Astrocyte of the hippocampus (primary cell): ENCODE measurements around the gene DHX36.

Source experiments
- DNase-seq: peaks from one replicate; pipeline ENCODE4 v3.0.0; 2011; ENCODE audit warnings: low read depth, low spot score

Gene DHX36

DNA sequence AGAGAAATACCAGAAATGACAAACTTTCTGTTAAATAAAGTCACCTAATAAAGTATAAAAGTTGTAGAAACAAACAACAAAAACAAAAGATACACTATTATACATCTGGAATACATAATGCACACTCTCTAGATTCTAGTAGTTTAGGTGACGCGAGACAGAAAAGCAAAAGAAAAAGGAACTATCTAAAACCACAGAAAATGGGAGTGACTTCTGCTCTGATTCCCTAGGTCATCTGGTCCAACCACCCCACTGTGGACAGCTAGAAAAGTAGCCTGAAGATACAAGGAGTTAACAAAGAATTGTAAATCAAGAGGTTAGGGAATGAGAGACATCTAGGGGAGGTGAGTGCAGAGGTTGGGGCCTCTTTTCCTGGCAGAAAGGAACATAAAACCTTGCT is 39.1 kb downstream of the DHX36 start:
- DNase-seq = no peak

DNA sequence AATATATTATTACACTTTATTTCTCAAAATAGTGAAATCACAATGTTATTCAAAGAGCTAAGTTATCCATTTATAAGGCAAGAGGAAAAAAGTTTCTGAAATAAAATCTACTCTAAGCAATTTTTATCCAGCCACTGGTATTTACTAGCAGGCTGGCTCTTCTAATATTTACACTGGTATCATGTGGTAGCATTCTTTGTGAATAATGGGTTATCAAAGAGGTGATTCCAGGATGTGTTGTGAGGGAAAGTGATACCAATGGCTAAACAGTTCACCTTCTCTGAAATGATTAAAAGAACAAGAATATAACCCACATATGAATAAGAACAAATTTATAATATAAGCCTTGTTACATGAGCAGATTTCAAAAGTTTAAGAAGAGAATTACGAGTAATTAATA is 44.1 kb downstream of the DHX36 start:
- no peak for DNase-seq

DNA sequence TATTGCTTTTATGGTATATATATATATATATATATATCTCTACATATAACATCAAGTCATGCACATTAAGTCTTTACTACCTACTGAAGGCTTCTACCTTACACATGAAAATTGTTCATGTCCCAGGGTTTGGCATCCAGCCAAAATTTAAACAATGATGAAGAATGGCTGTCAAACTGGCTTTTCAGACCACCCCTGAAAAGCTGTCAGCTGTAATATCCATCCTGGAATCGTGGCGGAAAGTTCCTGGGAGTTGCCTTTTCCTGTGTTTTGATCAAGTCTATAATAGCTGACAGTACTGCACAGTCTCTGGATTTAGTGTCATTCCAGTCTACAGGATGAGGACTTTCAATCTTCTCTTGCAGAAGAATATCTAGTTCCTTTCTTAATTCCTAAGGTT is 48.3 kb downstream of the DHX36 start:
- DNase-seq = no peak

DNA sequence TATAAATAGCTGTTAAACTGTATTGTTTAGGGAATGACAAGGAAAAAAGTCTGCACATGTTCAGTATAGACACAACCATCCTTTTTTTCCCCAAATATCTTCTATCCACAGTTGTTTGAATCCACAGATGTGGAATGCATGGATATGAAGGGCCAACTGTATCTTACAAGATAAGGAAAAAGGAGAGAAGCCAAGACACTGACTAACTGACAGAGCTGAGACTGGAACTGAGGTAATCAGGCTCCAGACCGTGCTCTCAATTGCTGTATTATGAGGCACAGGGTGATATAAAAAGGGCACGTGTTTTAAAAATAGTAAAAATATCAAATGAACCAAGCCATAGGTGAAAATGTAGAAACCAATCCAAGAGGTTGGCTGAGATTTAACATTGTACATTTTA is 49.0 kb downstream of the DHX36 start:
- DNase-seq = no peak

DNA sequence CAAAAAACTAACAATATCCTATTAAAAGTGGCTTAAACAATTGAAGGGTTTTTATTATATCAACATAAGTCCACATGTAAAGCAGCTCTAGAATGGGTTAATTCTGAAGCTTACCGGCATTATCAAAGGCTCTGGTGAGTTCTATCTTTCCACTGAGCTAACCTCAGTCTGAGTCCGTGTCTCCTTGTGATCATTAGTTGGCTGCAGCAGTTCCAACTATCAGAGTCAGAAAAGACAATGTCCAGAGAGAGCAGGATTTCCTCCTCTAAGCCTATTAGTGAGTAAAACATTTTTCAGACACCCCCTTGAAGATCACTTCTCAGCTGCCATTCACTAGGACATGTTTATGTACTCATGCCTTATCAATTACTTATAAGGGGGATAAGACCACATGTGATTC is 49.9 kb downstream of the DHX36 start:
- DNase-seq = no peak

DNA sequence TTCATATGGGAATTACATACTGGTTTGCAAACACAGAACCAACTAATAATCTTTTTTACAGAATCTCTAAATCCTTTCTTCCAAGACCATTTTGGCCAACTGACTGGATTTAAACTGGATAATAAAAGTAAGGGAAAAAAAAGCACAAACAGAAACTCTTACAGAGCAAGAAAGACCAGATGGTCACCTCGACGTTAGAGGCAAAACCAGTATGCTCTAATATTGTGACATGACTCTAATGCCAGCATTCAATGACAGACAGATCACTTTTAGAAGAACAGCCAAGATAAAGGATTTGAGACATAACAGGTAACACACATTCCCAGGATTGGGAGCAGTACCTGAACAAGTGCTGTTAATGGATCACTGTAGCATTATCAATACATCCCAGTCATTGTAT is 50.9 kb downstream of the DHX36 start:
- no peak for DNase-seq

DNA sequence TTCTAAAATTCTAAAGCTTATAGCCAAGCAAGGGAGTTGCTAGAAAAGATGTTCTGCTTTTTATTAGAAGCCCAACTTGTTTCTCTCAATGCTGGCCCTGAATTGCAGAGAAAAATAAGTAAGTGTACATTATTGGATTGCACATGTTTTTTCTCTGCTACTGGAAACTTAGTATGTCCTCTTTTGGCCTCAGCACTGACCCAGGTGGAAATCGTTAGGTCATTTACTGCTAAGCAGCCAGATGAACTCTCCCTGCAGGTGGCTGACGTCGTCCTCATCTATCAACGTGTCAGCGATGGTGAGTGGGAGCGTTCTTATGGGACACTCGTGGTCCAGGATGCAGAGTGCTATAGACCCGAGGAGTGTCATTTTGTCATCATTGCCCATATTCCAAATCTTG is 69.8 kb downstream of the DHX36 start:
- no peak for DNase-seq

DNA sequence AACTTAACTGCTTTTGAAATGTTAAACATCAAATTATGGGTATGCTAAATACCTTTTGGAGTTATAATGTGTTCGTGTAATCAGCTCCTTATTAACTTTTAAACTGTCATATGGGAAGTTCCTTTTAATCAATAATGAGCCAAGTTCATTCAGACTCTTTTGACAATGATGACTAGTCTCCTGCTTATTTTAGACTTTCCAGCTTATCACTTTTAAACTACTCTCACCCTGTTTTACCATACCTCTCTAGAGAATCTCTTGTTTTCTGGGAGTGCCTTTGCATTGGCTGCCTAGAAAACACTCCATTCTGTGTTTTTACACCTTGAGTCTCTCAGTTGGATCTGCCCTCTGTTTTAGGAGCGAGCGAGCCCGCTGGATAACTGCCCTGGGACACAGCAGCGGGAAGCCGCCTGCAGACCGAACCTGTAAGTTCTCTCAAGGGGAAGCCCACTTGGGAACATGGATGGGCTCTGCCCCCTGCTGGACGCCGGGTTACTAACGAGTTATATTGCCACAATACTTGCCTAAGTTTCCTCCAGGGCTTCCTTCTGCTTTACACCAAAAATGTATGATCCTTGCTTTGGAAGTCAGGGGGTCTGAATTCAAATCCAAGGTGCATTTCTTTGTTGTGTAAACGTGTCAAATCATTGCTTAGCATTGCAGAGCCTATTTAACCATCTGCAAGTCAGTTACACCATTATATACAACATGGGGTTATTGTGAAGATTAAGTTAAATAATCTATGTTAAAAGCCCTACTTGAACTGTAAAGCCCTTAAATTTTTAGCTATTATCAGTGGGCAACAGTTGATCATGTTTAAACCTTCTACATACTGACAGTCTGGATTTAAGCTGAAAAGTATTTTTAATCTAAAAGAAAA is 71.3 kb downstream of the DHX36 start:
- DNase-seq = peak; percentile 95

DNA sequence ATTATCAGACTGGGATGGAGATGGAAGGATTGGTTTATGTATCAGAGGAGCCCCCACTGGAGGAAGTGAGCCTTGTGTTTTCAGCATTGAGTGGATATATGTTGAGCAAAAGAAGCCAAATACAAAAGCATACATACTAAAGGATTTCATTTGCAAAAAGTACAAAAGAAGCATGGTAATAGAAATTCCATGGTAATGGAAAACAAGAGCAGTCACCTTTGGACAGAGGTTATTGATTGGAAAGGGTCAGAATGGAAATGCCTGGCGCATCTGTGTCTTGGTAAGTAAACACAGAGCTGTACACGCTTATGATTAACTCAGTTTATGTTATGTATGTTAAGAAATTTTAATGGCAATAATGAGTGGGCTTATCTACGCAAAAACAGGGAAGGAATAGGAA is 72.7 kb downstream of the DHX36 start:
- no peak for DNase-seq

DNA sequence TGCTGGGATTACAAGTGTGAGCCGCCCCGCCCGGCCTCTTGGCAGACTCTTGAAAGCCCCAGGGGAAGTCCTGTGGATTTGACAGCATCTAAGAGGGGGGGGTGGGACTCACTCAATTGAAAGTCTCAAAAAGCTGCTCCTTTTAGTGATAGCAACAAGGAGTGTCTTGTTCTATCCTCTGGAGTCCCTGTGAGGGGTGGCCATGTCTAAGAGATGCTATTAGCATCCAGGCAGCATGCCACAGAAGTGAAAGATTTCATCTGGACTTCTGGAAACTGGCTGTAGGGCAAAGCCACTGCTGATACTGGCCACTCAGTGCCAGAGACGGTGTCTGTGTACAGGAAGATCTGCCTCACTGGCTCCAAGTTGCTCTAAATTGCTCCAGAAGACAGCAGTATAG is 74.0 kb downstream of the DHX36 start:
- DNase-seq = no peak

DNA sequence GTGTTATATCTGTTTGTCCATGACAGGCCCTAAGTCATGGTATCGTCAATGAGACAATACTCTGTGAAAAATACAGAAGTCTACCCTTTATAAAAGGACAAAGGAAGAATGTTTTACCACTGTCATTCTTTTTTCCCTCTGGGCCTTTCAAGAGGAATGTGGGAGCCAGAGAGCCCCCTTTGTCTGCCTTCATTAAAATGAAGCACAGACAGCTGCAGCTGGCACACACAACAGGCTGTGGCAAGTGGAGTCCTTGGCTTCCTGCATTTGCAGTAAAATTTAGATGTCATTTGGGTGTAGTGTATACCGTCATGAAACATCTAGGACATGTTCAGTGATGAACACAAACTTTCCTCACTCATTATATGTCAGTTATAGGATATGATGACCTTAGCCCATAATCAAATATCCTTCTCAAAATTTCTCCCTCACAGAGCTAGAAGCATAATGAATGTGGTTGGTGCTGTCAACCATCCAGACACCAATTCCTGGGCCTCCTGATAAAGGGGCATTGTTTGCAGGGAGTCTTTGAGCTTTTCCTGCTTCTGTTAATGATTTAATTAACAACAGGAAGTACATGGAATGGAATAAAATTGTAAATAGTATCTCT is 76.4 kb downstream of the DHX36 start:
- DNase-seq = peak; percentile 44

DNA sequence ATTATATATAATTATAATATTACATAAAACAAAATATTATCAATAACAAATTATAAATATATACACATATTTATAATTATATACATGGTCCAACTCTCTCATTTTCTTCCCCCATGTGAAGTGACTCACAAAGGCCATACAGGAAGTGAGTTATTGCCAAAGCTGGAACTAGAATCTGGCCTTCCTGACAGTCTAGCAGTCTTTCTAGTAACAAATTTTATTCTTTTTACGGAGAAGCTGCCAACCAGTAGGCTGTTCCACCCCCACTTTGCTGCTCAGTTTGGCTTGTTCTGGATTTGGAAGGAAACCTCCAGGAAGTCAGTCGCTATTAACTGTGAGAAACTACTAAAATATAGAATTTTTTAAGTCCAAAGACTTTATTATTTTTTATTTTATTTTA is 79.6 kb downstream of the DHX36 start:
- no peak for DNase-seq

DNA sequence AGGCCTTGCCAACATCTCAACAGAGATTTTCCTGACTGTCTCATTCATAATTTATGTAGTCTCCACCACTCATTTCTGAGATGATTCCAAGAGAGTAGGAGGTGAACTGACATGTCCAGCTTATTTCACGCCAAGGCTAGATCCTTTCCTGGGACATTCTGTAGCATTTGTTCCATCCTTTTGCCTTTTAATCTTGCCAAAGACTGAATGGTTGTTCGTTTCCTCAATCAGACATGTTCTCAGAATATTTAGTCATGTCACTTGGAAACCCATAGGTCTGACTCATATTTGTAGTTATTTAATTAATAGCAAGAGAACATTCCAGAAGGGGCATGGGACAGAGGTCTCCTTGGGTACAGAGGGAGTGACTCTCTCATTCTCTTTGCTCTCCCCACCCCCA is 80.9 kb downstream of the DHX36 start:
- DNase-seq = peak; percentile 74

DNA sequence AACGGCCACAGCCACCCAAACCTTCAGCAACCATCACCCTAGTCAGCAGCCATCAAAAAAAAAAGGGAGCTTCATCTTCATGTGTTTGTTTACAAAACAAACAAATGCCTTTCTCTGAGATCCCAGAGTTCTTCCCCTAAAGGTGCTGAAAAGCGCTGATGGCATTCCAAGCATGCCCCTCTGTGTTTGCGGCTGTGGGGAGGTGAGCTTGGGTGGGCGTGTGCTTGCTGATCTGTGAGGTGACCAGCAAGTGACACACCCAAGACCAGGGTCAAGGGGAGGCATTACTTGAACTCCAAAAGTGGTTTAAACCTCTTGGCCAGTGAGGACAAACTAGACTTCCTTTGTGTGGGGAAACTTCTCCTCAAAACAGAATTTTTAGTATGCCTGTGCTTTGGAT is 81.5 kb downstream of the DHX36 start:
- DNase-seq = peak; percentile 53

DNA sequence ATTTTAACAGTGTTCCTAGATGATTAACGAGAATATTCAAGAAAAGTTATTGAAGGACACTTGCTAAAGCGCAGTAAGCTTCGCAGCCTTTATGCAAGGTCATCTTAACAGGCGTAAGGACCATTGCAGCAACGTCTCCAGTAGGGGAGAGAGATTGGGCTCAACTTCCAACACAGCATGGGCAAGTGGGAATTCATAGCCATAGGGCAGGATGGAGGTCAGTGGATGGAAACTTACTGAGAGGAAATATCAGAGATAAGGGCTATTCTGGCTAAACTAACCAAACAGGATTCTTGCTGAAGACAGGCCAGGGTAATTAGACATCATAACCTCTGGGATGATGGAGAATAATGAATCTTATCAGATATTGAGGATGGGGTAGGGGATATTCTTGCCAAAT is 82.8 kb downstream of the DHX36 start:
- no peak for DNase-seq

DNA sequence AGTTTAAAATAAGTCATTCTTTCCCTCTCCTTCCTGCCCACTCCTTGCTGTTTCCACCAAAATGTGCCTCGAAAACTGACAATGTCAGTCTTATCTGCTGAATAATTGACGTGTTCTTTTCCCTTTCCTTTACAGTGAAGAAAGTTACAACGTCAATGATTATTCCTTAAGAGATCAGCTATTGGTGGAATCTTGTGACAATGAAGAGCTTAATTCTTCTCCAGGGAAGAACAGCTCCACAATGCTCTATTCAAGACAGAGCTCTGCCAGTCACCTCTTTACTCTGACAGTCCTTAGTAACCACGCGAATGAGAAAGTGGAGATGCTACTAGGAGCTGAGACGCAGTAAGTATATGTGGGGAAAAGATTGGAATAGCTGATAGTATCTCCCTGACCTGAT is 84.1 kb downstream of the DHX36 start:
- no peak for DNase-seq

DNA sequence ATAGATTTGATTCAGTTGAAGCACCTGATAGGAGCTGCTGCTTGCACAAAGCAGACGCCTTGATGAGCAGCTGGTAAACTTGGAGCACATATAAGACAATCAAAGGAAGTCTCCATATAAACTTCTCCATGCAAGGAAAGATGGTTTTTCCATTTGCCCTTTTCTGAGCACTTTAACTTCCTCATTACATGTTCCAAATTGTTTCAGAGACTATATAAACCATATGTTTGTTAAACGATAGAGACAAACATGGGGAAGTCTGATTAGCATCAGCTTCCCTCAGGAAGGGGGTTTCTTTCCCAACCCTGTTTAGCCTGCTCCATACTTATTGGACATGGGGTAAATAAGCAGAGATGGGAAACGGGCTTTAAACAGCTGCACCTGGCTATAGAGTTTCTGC is 88.0 kb downstream of the DHX36 start:
- no peak for DNase-seq

DNA sequence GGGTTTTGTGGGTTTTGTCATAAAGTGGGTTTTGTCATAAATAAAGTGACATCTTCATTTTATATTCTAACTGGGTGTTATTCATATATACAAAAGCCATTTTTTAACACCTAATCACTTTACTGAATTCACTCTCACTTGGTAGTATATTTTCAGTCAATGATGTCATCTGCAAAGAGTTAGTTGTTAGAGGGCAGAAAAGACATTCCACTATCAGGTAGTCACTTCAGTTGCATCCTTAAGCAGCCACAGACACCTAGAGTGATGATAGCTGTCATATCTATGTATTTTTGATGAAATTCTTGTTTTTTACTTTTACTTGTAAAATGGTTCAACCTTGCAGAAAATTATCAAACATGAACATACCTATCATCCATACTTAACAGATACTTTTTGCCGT is 89.0 kb downstream of the DHX36 start:
- peak; percentile 32 for DNase-seq

DNA sequence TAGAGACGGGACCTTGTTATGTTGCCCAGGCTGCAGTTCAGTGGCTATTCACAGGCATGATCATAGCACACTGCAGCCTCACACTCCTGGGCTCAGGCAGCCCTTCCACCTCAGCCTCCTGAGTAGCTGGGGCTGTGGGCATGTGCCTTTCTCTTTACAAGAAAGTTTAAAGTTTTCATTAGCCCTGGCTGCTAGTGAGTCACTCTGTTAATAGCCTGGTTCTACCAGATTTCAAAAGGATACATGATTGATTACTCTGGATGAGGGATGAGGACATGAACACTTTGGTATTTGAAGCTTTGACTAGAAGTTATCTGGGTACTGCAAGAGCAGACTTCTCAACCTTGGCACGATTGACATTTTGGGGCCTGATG is 95.1 kb downstream of the DHX36 start:
- DNase-seq = peak; percentile 39

DNA sequence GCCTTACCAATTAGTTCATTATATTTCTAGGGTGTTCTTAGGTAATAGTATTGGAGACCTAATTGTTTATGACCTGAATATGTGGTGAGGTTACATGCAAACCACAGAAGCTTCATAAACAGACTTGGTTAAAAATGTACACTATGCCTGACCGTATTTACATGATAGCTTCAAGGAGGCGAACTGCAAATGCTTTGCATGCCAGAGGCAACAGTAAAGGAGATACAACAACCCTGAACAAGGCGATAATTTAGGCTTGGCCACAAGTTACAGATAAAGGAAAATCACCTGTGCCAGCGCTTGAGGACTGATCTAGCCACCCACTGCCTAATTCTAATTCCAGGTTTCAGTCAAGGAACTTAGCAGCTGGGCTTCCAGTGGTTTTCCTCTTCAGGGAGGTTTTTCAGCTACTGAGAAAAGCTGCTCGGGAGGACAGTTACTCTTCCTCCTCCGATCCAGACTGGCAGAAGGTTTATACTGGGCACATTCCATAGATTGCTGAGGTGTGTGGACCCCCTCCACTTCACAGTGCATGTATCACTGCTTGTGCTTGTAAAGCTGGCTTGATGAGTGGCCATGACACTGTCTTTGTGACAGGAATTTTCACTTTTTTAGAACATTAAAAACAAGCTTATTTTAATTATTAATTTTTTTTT is 95.6 kb downstream of the DHX36 start:
- peak; percentile 63 for DNase-seq

DNA sequence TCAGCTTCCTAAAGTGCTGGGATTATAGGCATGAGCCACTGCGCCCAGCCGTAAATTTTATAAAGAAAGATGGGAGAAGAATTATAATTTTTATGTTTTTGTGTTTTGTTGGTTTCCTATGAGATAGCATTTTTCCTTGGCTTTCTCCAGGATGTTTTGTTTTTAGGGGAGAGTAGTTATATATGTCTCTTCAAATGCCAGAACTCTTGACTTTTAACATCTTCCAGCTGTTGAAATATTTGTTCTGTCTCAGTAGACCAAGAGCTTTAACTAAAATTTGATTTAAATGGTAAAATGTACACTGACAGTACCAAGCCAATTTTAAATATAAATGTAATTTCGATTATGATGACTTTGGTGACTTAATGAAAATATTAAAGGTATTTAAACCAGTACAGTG is 96.8 kb downstream of the DHX36 start:
- DNase-seq = no peak

DNA sequence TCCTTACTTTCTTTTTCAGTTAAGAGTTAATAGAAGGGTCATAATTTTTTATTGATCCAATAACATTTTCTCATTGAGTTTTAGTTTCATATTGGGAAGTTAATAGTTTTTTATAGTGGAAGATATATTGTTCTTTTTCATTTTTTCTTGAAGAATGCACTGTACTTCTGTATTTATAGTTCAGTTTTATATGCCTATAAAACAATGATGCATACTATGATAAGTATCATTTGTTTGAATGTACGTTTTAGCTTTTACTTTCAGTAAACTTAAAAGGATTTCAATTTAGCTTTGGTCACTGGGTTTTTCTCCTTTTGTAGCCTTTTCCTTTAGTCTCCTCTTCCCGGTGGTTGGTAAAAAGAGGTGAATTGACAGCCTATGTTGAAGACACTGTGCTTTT is 98.8 kb downstream of the DHX36 start:
- DNase-seq = no peak

DNA sequence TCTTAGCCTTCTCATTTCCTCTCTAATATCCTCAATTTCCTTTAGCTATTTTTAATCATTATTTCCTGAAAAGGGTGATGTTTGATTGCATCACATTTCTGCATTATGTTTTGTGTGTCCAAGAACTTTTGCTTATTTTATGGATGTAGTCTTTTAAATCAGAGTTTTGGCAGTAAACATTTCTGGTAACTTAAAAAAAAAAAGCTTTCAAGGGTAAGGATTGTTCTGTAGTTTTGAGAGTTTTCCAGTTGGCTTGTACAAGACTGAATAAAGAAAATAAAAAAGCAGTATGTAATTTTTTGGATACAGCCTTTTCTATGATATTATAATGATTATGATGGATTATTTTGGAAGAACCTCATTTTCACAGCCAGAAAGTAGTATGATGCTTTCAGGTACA is 99.4 kb downstream of the DHX36 start:
- DNase-seq = no peak
